Measurements from ENCODE around the gene ZHX3.

Gene ZHX3

DNA sequence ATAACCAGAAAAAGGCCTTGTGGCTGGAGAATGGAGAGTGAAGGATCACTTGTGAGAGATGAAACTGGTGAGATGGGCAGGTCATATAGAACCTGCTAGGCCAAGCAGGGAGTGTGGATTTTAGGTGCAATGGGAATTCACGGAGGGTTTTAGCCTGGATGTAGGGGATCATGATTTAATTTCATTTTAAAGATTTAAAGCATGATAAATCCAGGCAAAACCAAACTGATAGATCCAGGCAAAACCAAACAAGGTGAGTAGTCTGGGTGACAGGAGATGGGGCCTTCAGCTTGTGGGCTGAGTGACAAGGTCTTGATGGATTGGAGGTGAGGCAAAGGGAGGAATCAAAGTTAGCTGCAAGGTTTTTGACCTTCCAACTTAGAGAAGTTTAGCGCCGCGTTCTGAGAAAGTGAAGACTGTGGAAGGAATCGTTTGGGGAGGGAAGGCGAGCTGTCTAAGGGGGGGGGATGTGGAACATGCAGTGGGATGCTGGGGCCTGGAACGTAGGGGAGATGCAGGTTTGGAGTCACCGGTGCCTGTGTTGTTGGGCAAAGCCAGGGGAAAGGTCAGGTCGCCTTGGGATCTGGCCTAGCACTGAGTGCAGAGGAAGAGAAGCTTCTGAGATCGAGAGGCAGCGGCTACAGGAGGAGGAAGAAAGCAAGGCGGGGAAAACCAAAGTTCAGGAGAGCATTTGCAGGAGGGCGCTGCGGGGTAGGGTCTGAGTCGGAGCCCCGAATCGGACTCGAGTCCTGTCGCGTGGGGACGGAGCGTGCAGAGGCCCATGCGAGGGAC lies 181.4 kb downstream of the ZHX3 start:
- Histone ChIP-seq H3K27ac (replicated peaks) (no peak overlapping the region), H3K27me3 (ENCODE audit: insufficient read depth, poor library complexity, severe bottlenecking) (peaks cover 6% of the 10 kb centered on the region), H3K4me3 (replicated peaks; ENCODE audit: insufficient read depth, low read length) (peak overlapping the region; percentile 93)
- no peak for DNase-seq (ENCODE audit: low read depth in 1 of 2, low spot score in 1 of 2)
- no peak for TF ChIP-seq SPI1 (IDR thresholded peaks at IDR 0.05; ENCODE audit: borderline replicate concordance, low read depth)
- TF ChIP-seq, protein P1, sequence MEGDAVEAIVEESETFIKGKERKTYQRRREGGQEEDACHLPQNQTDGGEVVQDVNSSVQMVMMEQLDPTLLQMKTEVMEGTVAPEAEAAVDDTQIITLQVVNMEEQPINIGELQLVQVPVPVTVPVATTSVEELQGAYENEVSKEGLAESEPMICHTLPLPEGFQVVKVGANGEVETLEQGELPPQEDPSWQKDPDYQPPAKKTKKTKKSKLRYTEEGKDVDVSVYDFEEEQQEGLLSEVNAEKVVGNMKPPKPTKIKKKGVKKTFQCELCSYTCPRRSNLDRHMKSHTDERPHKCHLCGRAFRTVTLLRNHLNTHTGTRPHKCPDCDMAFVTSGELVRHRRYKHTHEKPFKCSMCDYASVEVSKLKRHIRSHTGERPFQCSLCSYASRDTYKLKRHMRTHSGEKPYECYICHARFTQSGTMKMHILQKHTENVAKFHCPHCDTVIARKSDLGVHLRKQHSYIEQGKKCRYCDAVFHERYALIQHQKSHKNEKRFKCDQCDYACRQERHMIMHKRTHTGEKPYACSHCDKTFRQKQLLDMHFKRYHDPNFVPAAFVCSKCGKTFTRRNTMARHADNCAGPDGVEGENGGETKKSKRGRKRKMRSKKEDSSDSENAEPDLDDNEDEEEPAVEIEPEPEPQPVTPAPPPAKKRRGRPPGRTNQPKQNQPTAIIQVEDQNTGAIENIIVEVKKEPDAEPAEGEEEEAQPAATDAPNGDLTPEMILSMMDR (IDR thresholded peaks at IDR 0.05; ENCODE audit: insufficient read depth, low read length), result no peak
- TF ChIP-seq, protein P2, sequence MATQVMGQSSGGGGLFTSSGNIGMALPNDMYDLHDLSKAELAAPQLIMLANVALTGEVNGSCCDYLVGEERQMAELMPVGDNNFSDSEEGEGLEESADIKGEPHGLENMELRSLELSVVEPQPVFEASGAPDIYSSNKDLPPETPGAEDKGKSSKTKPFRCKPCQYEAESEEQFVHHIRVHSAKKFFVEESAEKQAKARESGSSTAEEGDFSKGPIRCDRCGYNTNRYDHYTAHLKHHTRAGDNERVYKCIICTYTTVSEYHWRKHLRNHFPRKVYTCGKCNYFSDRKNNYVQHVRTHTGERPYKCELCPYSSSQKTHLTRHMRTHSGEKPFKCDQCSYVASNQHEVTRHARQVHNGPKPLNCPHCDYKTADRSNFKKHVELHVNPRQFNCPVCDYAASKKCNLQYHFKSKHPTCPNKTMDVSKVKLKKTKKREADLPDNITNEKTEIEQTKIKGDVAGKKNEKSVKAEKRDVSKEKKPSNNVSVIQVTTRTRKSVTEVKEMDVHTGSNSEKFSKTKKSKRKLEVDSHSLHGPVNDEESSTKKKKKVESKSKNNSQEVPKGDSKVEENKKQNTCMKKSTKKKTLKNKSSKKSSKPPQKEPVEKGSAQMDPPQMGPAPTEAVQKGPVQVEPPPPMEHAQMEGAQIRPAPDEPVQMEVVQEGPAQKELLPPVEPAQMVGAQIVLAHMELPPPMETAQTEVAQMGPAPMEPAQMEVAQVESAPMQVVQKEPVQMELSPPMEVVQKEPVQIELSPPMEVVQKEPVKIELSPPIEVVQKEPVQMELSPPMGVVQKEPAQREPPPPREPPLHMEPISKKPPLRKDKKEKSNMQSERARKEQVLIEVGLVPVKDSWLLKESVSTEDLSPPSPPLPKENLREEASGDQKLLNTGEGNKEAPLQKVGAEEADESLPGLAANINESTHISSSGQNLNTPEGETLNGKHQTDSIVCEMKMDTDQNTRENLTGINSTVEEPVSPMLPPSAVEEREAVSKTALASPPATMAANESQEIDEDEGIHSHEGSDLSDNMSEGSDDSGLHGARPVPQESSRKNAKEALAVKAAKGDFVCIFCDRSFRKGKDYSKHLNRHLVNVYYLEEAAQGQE (IDR thresholded peaks at IDR 0.05; ENCODE audit: insufficient replicate concordance, low read depth), result no peak
- TF ChIP-seq GABPA (IDR thresholded peaks at IDR 0.05; ENCODE audit: low read depth), result no peak
- no peak for TF ChIP-seq POLR2AphosphoS5 (IDR thresholded peaks at IDR 0.05; ENCODE audit: low read depth)

DNA sequence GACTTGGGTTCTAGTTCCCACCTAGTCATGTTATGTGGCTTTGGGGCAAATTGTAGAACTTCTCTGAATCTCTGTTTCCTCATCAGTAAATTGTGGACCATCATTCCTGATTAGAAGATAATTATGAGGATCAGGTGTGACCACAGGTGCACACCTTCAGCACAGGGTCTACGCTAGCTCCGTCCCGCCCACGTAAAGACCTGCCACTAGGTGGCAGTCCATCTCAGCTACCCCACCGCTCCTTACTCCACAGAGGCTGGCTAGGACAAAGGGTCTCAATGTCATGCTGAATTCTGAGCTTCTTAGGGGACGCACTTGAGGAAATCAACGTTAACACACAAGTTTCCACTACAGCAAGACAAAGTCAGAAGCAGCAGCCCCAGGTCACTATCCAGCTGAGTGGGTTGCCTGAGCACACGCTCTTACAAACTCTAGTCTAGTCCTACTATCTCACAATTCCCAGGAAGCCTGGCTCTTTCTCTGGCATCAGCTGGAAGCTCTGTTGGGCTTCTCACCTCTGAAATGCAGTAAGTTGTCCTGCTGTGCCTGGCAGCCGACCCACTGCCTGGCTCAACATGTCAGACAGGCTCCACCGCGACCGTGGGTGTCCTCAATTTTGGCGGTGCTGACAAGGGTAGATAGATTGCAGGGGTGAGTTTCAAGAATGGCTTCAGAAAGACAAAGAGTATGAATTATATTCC lies 182.2 kb downstream of the ZHX3 start:
- no peak for TF ChIP-seq POLR2AphosphoS5 (IDR thresholded peaks at IDR 0.05; ENCODE audit: low read depth)
- TF ChIP-seq, protein P1 (IDR thresholded peaks at IDR 0.05; ENCODE audit: insufficient read depth, low read length), result peak; percentile 92
- H3K4me3 ChIP-seq (replicated peaks; ENCODE audit: insufficient read depth, low read length), result no peak overlapping the region

DNA sequence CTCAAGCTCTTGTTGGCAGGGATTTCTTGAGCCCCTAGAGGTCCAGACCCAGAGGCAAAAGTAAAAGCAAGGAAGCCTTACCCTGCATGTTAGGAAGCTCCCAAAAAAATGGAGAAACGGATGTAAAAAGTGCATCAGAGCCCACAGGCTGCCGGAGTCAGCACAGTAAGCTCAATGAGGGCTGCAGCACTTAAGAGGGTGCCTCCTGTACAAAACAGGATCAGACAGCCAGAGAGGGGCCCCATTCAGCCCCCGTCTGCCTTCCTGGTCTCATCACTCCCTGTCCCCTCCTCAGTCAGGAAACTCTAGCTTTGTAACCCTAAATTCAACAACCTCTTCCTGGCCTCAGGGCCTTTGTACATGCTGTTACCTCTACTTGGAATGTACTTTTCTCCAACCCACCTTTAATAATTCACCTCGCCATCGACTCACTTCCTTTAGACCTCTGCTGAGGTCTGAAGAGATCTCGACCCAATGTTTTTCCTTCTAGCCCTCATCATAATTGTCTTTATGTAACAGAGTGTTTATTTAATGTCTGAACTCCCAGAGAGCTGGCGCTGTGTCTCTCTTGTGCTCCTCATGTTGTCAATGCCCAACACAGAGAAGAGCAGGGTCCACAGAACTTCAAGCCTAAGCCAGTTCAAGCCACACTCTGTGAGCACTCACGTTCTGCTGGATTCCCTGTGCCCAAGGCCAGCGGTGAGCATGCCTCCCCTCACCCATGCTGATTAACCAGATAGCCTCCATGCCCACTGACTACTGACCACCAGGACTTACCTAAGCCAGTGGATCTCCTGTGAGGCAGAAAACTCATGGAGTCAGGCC lies 183.0 kb downstream of the ZHX3 start:
- Histone ChIP-seq H3K4me3 (replicated peaks; ENCODE audit: insufficient read depth, low read length) (no peak overlapping the region), H3K27me3 (ENCODE audit: insufficient read depth, poor library complexity, severe bottlenecking) (peaks cover 6% of the 10 kb centered on the region), H3K27ac (replicated peaks) (no peak overlapping the region)
- no peak for DNase-seq (ENCODE audit: low read depth in 1 of 2, low spot score in 1 of 2)
- no peak for TF ChIP-seq POLR2AphosphoS5 (IDR thresholded peaks at IDR 0.05; ENCODE audit: low read depth)
- TF ChIP-seq, protein P1 (IDR thresholded peaks at IDR 0.05; ENCODE audit: insufficient read depth, low read length), result no peak
- no peak for TF ChIP-seq GABPA (IDR thresholded peaks at IDR 0.05; ENCODE audit: low read depth)
- TF ChIP-seq, protein P2 (IDR thresholded peaks at IDR 0.05; ENCODE audit: insufficient replicate concordance, low read depth), result no peak
- TF ChIP-seq SPI1 (IDR thresholded peaks at IDR 0.05; ENCODE audit: borderline replicate concordance, low read depth), result no peak

More for the DNA sequence above, 182.2 kb downstream of the ZHX3 start:
- H3K27me3 ChIP-seq (ENCODE audit: insufficient read depth, poor library complexity, severe bottlenecking), result peaks cover 6% of the 10 kb centered on the region
- peak; percentile 28 to 35 for DNase-seq (ENCODE audit: low read depth in 1 of 2, low spot score in 1 of 2)
- no peak overlapping the region for H3K27ac ChIP-seq (replicated peaks)
